RPMI8226 (cell line): Measurements from ENCODE around the gene DSP.

ENCODE experiments used
- DNase-seq: peaks from one replicate; pipeline ENCODE4 v3.0.0-alpha.2; 2015

DSP gene

GRCh38 chr6:7561153-7561964, 19.9 kb downstream of the DSP start:
- peak; percentile 51 for DNase-seq

GRCh38 chr6:7562769-7563168, 21.3 kb downstream of the DSP start:
- DNase-seq: no peak

DNA sequence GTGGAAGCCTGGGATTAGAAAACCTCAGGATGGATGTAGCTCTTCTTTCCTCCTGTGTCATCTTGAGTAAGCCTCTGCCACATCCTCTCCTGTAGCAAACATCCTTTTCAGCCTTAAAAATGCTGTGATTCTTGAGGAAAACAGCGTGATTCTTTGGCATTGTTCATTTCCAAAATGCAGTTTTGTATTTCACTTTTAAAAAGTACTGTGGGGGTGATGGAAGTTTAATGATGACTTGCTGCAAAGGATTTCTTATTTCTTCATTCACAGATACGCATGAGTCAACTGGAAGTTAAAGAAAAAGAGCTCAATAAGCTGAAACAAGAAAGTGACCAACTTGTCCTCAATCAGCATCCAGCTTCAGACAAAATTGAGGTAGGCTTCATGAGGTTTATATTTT, 24.6 kb downstream of the DSP start:
- no peak for DNase-seq

GRCh38 chr6:7566617-7567173, 25.2 kb downstream of the DSP start:
- peak; percentile 53 for DNase-seq

GRCh38 chr6:7568021-7568420, 26.6 kb downstream of the DSP start:
- no peak for DNase-seq

GRCh38 chr6:7569082-7569481, 27.6 kb downstream of the DSP start:
- DNase-seq: no peak

- DNase-seq: no peak
Measured at GRCh38 chr6:7572213-7572943, 30.9 kb downstream of the DSP start.

DNA sequence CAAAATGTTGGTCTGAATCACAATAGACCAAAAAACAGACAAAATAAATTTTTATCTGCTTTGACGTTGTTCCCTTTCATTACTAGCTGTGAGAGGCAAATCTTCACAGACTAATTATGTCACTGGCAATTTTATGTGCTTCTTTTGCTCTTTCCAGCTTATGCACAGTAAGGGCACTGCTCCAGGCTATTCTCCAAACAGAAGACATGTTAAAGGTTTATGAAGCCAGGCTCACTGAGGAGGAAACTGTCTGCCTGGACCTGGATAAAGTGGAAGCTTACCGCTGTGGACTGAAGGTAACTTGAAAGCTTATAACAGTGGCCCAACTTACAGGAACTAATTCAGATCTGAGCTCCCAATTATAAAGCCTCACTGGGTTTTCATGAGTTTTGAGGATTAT, 33.0 kb downstream of the DSP start:
- DNase-seq: no peak

- DNase-seq: no peak
Measured at GRCh38 chr6:7578516-7578915, 37.0 kb downstream of the DSP start.

- DNase-seq: no peak
Measured at GRCh38 chr6:7578931-7579330, 37.5 kb downstream of the DSP start.

DNA sequence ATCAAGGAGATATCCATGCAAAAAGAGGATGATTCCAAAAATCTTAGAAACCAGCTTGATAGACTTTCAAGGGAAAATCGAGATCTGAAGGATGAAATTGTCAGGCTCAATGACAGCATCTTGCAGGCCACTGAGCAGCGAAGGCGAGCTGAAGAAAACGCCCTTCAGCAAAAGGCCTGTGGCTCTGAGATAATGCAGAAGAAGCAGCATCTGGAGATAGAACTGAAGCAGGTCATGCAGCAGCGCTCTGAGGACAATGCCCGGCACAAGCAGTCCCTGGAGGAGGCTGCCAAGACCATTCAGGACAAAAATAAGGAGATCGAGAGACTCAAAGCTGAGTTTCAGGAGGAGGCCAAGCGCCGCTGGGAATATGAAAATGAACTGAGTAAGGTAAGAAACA, 38.4 kb downstream of the DSP start:
- no peak for DNase-seq

DNA sequence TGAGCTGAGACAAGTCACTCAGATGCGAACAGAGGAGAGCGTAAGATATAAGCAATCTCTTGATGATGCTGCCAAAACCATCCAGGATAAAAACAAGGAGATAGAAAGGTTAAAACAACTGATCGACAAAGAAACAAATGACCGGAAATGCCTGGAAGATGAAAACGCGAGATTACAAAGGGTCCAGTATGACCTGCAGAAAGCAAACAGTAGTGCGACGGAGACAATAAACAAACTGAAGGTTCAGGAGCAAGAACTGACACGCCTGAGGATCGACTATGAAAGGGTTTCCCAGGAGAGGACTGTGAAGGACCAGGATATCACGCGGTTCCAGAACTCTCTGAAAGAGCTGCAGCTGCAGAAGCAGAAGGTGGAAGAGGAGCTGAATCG, 39.1 kb downstream of the DSP start:
- no peak for DNase-seq

DNA sequence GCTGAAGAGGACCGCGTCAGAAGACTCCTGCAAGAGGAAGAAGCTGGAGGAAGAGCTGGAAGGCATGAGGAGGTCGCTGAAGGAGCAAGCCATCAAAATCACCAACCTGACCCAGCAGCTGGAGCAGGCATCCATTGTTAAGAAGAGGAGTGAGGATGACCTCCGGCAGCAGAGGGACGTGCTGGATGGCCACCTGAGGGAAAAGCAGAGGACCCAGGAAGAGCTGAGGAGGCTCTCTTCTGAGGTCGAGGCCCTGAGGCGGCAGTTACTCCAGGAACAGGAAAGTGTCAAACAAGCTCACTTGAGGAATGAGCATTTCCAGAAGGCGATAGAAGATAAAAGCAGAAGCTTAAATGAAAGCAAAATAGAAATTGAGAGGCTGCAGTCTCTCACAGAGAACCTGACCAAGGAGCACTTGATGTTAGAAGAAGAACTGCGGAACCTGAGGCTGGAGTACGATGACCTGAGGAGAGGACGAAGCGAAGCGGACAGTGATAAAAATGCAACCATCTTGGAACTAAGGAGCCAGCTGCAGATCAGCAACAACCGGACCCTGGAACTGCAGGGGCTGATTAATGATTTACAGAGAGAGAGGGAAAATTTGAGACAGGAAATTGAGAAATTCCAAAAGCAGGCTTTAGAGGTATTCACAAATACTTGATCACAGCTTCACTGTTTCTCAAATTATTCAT, 39.6 kb downstream of the DSP start:
- DNase-seq: no peak

- no peak for DNase-seq
Measured at GRCh38 chr6:7585287-7585930, 43.9 kb downstream of the DSP start.

DNA sequence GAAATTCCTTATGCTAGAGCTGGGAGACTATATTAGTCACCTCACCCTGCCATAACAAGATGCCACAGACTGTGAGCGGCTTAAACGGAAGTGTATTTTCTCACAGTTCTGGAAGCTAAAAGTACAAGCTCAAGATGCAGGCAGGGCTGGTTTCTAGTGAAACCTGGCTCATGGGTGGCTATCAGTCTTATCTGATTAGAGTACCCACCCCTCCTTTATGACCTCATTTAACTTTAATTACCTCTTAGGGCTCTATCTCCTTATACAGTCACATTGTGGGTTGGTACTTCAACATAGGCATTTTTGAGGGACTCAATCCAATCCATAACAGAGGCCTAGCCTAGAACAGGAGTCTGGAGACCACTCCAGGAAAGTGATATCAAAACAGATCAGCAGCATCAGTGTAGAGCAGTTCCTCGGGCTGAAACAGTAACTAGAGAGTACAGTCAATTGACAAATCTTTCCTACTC, 46.2 kb downstream of the DSP start:
- DNase-seq: no peak

- DNase-seq: no peak
Measured at GRCh38 chr6:7588506-7588905, 47.0 kb downstream of the DSP start.

GRCh38 chr6:7589221-7589620, 47.8 kb downstream of the DSP start:
- no peak for DNase-seq

- DNase-seq: peak; percentile 99
Measured at GRCh38 chr6:7589949-7590917, 48.8 kb downstream of the DSP start, which contains the start of gene SNRNP48. Gene SNRNP48 (plus strand): TSS chr6:7590198. CDS start chr6:7590258, 60 bp downstream.

GRCh38 chr6:7590918-7591302, 49.4 kb downstream of the DSP start:
- no peak for DNase-seq

GRCh38 chr6:7591770-7592169, 50.3 kb downstream of the DSP start:
- no peak for DNase-seq

GRCh38 chr6:7593229-7593628, 51.8 kb downstream of the DSP start:
- DNase-seq: no peak
